GM19240 (cell line): ENCODE data around the gene UNC79.

Experiments
- DNase-seq: peaks from one replicate; pipeline ENCODE4 v3.0.0; 2011; ENCODE audit warnings: low spot score; ENCODE audit not compliant: insufficient read length

Gene UNC79

DNA sequence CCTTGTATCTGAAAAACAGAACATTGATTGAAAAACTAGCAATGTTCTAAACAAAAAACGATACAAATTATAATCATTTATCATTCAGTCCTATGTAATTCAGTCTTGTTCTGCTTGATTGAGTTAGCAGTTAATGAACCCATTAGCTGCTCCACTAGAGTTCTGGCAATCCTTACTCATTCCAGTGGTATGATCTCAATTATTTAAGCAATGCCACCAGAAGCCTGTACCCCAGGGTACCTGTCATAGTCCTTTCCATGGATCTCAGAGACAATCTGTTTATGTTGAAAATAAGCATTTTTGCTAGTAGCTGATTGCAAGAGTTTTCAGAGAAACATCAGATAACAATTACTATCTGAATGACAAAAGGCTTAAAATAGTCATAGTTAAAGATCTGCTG lies 115.9 kb downstream of the UNC79 start:
- no peak for DNase-seq

DNA sequence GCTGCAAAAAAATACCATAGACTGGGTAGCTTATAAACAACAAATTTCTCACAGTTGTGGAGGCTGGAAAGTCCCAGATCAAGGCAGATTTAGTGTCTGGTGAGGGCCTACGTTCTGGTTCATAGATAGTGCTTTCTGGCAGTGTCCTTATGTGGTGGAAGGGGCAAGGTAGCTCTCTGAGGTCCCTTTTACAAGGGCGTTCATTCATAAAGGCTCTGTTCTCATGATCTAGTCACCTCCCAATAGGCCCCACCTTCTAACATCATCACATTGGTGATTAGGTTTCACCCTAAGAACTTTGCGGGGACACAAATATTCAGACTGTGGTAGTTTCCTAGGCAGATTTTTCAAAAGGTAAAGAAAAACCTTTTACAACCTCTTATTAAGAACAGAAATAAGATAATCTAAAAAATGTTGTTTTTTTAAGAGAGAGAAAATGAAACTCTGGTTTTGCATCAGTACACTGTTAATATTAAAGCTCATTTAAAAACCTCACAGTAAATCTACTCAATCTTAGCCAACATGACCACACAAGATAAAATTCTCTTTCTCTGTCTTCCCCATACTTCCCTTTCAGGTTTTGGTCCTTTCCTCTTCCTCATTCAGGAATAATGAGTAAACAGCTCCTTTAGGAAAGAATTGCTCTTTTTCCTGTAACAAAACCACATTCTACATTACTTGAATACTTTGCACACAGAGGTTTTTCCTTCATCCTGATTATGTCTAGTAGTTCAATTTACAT lies 117.5 kb downstream of the UNC79 start:
- no peak for DNase-seq

GRCh38 chr14:93549595-93549994 lies 118.9 kb downstream of the UNC79 start:
- DNase-seq: no peak

DNA sequence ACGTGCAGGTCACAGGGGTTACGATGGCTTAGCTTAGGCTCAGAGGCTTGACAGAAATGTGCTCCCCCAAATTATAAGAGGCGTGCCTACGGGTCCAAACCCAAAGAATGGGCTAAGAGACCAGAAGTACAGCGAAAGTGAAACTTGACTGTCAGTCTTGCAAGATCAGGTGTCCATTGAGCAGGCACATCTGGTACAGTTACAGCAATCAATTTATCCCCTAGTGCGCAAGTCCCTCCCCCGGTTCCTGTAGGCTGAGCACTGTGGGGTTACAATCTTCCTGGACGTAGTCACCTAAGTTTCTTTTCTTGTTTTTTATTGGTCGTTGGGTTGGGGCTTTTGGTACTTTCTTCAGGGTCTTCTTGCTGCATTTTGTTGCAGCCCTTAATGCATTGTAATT lies 134.2 kb downstream of the UNC79 start:
- no peak for DNase-seq

DNA sequence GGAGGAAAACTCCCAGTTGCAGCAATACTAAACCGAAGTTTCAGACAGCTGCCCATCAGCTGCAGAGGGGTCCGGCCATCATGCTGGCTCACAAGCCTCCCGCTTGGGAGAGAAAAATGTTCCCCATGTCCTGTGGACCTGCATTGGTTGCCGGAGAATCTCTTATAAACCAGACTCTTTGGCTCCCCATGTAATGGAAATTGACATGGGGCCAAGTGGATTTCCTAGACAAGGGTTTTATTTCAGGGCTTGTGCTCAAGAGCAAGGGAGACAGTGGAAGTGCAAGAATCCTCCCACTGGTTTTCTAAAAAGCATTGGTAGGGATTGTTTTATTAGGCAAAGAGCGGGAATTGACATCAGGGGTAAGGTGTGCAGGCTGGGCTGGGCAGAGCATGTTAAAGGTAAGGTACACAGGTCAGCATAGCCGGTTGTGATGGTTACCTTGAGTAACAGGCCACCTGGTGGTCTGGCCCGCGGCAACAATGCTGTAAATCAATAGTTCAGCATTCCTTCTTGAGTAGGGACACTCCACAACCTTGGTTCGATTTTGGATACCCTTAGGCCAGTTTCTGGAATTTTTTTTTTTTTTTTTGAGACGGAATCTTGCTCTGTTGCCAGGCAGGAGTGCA lies 135.4 kb downstream of the UNC79 start:
- no peak for DNase-seq

- no peak for DNase-seq
These were observed 140.5 kb downstream of the UNC79 start for GRCh38 chr14:93571275-93571674.

- DNase-seq: no peak
These were observed 148.4 kb downstream of the UNC79 start for GRCh38 chr14:93579178-93579577.

- no peak for DNase-seq
These were observed 151.8 kb downstream of the UNC79 start for GRCh38 chr14:93582516-93582915.

GRCh38 chr14:93587330-93587729 lies 156.6 kb downstream of the UNC79 start:
- DNase-seq: no peak

GRCh38 chr14:93591506-93591905 lies 160.8 kb downstream of the UNC79 start:
- DNase-seq: no peak

GRCh38 chr14:93592786-93593185 lies 162.0 kb downstream of the UNC79 start:
- DNase-seq: no peak

DNA sequence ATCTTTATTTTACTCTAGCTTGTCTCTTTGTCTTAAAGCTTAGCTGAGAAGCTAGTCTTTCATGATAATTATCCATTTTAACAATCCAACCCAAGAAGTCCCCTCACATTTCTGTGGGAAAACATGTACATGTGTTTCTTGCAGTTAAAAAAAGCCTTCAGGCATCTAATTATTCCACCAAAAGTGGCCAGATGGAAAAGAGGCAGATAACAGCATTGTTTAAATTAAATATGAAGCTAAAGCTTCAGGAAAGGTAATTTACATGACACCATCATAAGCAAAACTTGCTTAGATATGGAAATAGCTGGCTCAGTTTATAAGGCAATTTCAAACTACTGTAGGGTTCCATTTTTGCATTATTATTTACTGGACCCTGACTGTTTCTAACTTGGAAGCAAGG lies 175.4 kb downstream of the UNC79 start:
- DNase-seq: no peak

DNA sequence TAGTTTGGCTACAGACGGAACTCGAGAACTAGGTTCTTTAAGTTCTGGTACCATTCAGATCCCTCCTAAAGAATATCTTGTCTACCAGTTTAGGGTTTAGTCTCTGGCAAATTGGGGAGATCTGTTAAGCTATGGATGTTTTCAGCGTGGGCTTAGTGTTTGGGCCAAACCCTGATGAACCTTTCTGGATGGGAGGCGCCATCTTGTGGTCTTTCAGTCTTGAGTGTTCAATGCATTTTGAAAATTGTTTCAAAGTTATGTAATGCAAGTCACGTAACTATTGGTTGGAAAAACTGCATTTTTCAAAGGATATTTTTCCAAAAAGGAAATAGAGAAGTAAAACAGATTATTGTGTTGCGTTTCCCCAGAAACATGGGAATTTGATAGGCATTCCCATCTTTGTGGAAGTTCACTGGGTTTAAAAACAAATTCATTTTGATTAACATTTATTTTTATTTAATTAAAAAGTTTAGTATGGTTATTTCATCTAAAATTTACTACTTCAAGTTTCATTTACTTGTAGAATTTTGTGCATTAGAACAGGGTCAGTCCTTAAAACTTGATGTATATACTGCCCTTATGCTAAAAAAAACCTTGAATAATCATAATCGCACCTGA lies 188.5 kb downstream of the UNC79 start:
- DNase-seq: peak; percentile 18

- DNase-seq: no peak
These were observed 197.3 kb downstream of the UNC79 start for GRCh38 chr14:93628048-93628447.

GRCh38 chr14:93629643-93630042 lies 198.9 kb downstream of the UNC79 start:
- no peak for DNase-seq

GRCh38 chr14:93638790-93639189 lies 208.1 kb downstream of the UNC79 start:
- no peak for DNase-seq

DNA sequence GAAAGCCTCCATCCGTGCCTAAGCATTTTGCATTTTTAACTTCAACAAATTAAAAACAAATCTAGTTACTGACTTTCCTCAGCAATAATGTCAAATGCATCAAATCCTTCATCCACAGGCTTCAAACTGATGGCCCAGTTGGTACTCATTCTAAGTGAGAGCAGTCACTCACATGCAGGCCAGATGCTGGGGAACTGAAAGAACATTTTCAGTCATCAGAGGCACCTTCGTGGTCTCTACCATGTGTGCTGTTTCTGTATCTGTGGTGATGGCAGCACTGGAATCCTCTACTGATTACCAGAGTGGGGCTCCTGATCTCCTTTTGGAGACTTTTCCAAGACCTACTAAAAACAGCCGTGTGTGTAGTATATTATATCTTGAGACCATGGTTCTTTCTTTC lies 212.4 kb downstream of the UNC79 start:
- no peak for DNase-seq

- no peak for DNase-seq
These were observed 212.9 kb downstream of the UNC79 start for GRCh38 chr14:93643676-93644075.

DNA sequence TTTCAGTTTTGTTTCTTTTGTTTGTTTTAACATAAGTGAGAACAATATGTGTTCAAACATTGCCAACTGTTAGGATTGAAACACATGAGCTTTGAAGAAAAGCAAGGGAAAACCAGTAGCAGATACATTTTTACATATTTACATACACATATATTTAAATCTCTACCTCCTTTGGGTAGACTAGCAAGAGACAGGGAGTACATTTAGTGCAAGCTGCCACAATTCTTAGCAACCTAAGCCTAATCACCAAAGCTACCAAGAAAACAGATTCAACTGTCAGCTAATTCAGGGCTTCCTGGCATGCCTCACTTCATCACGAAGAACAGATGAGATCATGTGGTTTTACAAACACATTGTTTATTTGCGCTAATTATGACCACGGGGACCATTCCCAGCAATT lies 214.5 kb downstream of the UNC79 start:
- DNase-seq: no peak

GRCh38 chr14:93648440-93649168 lies 217.9 kb downstream of the UNC79 start:
- no peak for DNase-seq

DNA sequence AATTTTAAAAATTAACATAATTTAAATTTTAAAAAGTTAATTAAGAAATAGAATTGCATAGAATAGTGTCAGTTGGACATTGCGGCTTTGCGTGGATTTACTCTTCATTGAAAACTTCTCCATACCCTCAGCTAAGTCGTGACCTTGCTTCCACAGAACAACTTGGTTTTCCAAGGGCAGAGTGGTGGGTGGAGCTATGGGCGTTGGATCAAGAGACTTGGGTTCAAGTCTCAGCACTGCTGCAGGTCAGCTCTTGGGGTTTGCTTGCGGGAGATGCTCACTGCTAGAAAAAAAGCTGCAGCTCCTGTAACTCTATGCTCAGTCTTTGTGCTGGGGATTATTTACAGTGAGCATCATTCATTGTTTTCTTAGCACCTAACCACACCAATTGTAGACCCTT lies 223.9 kb downstream of the UNC79 start:
- no peak for DNase-seq

- no peak for DNase-seq
These were observed 224.5 kb downstream of the UNC79 start for GRCh38 chr14:93655078-93655750.
